C4-2B (cell line): Measurements from ENCODE around the gene OPCML.

Experiments used
- ZFX ChIP-seq: fragments of 450-650 bp; IDR thresholded peaks from 2 replicates; pipeline ENCODE4 v1.6.1; 2017
- TF ChIP-seq, protein P1 (sequence below): fragments of 450-650 bp; conservative IDR thresholded peaks from 2 replicates; pipeline ENCODE4 v1.5.1; 2017; ENCODE audit warnings: mild to moderate bottlenecking

DNA sequence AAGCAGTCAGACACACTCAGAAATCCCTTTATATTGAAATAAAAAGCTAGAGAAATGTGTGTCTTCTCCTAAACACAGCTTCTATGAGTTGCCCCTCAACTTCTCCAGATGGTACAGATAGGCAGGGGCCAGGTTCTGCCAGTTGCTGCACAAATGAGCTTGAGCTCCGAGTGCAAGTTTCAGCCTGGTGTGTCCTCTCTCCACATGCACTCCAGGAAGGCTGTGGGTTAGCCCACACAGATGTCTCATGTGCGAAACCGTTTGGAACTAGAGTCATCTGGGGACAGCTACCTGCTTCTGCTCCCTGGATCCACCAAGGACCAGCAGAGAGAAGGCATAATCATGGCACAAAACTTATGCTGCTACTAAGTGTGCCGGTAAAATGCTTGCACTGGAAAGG lies 812.6 kb downstream of the OPCML start:
- TF ChIP-seq, protein P1, sequence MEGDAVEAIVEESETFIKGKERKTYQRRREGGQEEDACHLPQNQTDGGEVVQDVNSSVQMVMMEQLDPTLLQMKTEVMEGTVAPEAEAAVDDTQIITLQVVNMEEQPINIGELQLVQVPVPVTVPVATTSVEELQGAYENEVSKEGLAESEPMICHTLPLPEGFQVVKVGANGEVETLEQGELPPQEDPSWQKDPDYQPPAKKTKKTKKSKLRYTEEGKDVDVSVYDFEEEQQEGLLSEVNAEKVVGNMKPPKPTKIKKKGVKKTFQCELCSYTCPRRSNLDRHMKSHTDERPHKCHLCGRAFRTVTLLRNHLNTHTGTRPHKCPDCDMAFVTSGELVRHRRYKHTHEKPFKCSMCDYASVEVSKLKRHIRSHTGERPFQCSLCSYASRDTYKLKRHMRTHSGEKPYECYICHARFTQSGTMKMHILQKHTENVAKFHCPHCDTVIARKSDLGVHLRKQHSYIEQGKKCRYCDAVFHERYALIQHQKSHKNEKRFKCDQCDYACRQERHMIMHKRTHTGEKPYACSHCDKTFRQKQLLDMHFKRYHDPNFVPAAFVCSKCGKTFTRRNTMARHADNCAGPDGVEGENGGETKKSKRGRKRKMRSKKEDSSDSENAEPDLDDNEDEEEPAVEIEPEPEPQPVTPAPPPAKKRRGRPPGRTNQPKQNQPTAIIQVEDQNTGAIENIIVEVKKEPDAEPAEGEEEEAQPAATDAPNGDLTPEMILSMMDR, result no peak
- no peak for TF ChIP-seq ZFX
